ENCODE results near the gene CHRM2.

GRCh38 chr7:136874393-136875032 lies 6.1 kb downstream of the CHRM2 start:
- TF ChIP-seq EZH2 (IDR thresholded peaks at IDR 0.05): no peak
- no peak for TF ChIP-seq POLR2AphosphoS5 (IDR thresholded peaks at IDR 0.05; ENCODE audit: borderline replicate concordance, low read depth, low read length)
- no peak for TF ChIP-seq FOXP2 (optimal IDR thresholded peaks at IDR 0.05; ENCODE audit: control extremely low read depth, extremely low read length, insufficient read depth)
